ENCODE measurements around the gene COL15A1.

COL15A1 gene

DNA sequence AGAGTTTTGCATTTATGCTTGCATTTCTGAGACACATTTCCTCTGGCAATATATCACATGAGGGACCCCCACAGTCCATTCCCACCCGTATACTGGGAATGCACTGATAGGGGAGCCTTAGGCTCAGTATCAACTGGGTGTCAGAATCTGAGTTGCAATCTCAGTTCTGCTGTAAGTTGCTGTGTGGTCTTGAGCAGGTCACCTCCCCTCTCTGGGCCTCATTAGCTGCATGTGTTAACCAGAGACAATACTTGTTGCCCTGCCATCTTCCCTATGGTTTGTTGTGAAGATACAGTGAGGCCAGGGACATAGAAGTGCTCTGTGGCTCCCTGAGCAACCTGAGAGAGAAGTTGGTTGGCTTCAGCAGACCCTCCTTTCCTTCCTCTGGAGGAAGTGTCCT, 105.5 kb downstream of the COL15A1 start:
- no peak overlapping the region for H3K4me3 Mint-ChIP-seq
- TF ChIP-seq, protein P1, sequence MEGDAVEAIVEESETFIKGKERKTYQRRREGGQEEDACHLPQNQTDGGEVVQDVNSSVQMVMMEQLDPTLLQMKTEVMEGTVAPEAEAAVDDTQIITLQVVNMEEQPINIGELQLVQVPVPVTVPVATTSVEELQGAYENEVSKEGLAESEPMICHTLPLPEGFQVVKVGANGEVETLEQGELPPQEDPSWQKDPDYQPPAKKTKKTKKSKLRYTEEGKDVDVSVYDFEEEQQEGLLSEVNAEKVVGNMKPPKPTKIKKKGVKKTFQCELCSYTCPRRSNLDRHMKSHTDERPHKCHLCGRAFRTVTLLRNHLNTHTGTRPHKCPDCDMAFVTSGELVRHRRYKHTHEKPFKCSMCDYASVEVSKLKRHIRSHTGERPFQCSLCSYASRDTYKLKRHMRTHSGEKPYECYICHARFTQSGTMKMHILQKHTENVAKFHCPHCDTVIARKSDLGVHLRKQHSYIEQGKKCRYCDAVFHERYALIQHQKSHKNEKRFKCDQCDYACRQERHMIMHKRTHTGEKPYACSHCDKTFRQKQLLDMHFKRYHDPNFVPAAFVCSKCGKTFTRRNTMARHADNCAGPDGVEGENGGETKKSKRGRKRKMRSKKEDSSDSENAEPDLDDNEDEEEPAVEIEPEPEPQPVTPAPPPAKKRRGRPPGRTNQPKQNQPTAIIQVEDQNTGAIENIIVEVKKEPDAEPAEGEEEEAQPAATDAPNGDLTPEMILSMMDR (IDR thresholded peaks at IDR 0.05), result no peak
- H3K36me3 Mint-ChIP-seq (ENCODE audit: low read depth), result peaks cover 7% of the 10 kb centered on the region
- peaks cover 5% of the 10 kb centered on the region for H3K27me3 Mint-ChIP-seq (ENCODE audit: low read depth, poor library complexity)
- H3K27ac Mint-ChIP-seq, result no peak overlapping the region
- H3K9me3 Mint-ChIP-seq, result peaks cover 12% of the 10 kb centered on the region
- no peak for DNase-seq
- peaks cover 8% of the 10 kb centered on the region for H3K4me1 Mint-ChIP-seq

DNA sequence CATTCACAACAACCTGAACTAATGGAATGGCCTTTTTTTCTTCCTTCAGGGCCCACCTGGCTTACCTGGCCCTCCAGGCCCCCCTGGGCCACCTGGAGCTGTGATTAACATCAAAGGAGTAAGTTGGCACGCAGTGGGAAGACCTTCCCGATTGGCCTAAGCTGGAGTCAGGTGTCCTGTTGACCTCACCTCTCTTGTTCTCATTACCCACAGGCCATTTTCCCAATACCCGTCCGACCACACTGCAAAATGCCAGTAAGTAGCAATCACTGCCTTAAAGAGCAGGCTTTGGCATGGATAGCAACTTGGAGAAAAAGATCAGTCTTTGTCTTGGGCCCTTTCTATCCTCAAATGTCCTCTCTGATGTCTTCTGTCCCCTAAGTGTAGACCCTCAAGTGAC, 105.9 kb downstream of the COL15A1 start:
- DNase-seq, result no peak
- Mint-ChIP-seq H3K27me3 (ENCODE audit: low read depth, poor library complexity) (peaks cover 5% of the 10 kb centered on the region), H3K9me3 (peaks cover 8% of the 10 kb centered on the region), H3K27ac (no peak overlapping the region), H3K4me3 (no peak overlapping the region), H3K36me3 (ENCODE audit: low read depth) (peaks cover 3% of the 10 kb centered on the region), H3K4me1 (peaks cover 8% of the 10 kb centered on the region)
- TF ChIP-seq, protein P1 (IDR thresholded peaks at IDR 0.05), result no peak

DNA sequence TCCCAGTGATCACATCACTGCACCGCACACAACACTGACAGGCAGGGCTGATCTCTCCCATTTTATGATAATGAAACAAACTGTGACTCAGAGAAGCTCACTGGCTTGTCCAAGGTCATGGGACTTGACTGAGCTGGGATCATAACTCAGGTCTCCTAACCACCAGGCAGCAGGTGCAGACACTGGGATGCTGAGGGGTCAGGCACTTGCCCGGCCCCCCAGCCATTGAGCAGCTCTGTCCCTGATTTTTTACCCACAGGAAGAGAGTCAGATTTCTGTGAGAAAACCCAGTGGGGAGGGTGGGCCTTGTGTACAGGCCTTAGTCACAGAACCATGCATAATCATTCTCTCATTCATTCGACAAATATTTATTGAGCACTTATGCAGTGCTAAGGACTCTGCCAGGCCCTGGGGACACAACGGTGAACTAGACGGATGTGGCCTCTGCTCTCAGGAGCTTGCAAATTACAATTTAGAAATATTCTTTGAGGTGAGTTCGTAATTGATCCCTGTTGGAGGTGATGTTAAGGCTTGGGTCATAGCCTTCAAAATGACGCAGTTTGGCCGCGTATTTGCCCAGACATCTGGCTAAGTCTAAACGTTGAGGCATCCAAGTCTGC, 106.7 kb downstream of the COL15A1 start:
- Mint-ChIP-seq H3K27ac (no peak overlapping the region), H3K4me1 (peaks cover 8% of the 10 kb centered on the region), H3K9me3 (peaks cover 2% of the 10 kb centered on the region), H3K36me3 (ENCODE audit: low read depth) (no peaks in the 10 kb centered on the region), H3K27me3 (ENCODE audit: low read depth, poor library complexity) (peaks cover 5% of the 10 kb centered on the region), H3K4me3 (no peak overlapping the region)
- TF ChIP-seq, protein P1 (IDR thresholded peaks at IDR 0.05), result no peak
- DNase-seq, result no peak

DNA sequence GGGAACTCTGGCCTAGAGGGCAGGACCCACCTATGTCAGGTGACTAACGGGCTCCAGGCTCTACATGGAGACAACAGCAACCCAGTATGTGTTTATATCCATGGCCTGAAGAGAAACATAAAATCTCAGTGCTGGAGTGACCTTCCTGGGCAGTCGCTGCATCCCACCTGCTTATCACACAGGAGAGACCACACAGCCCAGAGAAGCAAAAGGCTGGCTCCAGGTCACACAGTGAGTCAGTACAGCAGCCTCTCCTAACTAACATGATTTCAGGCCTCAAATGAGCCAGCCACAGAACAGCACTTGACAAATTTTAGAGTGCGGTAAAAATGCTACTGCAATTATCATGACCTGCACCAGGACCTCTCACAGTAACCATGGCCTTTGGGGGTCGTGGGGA, 107.2 kb downstream of the COL15A1 start:
- DNase-seq, result no peak
- no peaks in the 10 kb centered on the region for H3K9me3 Mint-ChIP-seq
- no peak overlapping the region for H3K27ac Mint-ChIP-seq
- H3K4me1 Mint-ChIP-seq, result peaks cover 8% of the 10 kb centered on the region
- peaks cover 5% of the 10 kb centered on the region for H3K27me3 Mint-ChIP-seq (ENCODE audit: low read depth, poor library complexity)
- TF ChIP-seq, protein P1 (IDR thresholded peaks at IDR 0.05), result no peak
- no peak overlapping the region for H3K4me3 Mint-ChIP-seq
- no peaks in the 10 kb centered on the region for H3K36me3 Mint-ChIP-seq (ENCODE audit: low read depth)

DNA sequence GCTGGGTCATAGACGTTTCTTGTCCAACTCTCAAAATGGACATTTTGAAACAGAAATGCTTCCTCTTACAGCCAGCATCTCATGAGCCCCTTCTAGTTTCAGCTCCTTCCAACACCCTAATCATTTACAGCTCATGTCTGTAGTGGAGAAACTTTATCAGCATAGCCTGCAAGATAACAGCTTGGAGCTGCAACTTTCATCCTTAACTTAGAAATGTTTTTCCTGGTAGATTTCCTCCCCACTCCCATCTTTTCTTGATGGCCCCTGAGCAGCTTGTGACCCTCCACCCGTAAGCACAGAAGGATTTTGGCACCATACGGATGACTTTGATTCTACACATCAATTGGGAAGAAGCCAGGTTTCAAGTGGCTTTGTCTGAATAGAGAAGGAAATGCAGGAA, 107.7 kb downstream of the COL15A1 start:
- Mint-ChIP-seq H3K4me1 (peaks cover 6% of the 10 kb centered on the region), H3K9me3 (peaks cover under 1% of the 10 kb centered on the region), H3K27me3 (ENCODE audit: low read depth, poor library complexity) (peaks cover 5% of the 10 kb centered on the region), H3K4me3 (no peak overlapping the region), H3K36me3 (ENCODE audit: low read depth) (no peaks in the 10 kb centered on the region), H3K27ac (no peak overlapping the region)
- TF ChIP-seq, protein P1 (IDR thresholded peaks at IDR 0.05), result no peak
- no peak for DNase-seq

DNA sequence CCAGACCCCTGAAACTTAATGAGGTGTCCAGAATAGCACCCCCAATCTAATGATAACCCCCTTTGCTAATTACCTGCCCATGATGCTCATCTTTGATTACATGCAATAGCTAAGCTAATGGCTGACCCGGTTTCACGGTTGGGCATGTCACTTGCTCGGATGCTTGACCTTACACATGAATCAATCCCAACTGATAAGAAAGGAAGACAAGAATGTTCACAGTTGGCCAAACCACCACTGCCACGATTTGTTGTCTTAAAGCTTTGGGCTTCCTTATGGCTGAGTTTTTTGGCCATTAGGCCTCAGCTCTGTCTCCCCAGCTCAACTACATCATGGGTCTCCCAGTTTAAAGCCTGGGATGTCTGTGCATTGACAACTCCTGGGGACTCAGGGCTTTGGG, 108.1 kb downstream of the COL15A1 start:
- Mint-ChIP-seq H3K4me3 (no peak overlapping the region), H3K4me1 (peaks cover 4% of the 10 kb centered on the region)
- TF ChIP-seq, protein P1 (IDR thresholded peaks at IDR 0.05), result no peak

More for the DNA sequence above, 108.1 kb downstream of the COL15A1 start:
- no peak for DNase-seq
- H3K36me3 Mint-ChIP-seq (ENCODE audit: low read depth), result no peaks in the 10 kb centered on the region
- H3K27ac Mint-ChIP-seq, result no peak overlapping the region
- H3K9me3 Mint-ChIP-seq, result peaks cover 4% of the 10 kb centered on the region
- H3K27me3 Mint-ChIP-seq (ENCODE audit: low read depth, poor library complexity), result peaks cover 5% of the 10 kb centered on the region
